ENCODE measurements around the gene PRR7.

Gene PRR7

GRCh38 chr5:177425801-177426565 lies 20.6 kb upstream of the PRR7 start (continued):
- TF ChIP-seq, protein P1, sequence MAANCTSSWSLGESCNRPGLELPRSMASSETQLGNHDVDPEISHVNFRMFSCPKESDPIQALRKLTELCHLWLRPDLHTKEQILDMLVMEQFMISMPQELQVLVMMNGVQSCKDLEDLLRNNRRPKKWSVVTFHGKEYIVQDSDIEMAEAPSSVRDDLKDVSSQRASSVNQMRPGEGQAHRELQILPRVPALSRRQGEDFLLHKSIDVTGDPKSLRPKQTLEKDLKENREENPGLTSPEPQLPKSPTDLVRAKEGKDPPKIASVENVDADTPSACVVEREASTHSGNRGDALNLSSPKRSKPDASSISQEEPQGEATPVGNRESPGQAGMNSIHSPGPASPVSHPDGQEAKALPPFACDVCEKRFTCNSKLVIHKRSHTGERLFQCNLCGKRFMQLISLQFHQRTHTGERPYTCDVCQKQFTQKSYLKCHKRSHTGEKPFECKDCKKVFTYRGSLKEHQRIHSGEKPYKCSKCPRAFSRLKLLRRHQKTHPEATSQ (tag by site-specific recombination; IDR thresholded peaks at IDR 0.05): 0 out of 2 replicates have a peak, but pooled peaks have one; percentile 49
- TF ChIP-seq BCL11B (tag by site-specific recombination; IDR thresholded peaks at IDR 0.05; ENCODE audit: low read depth) (peak; percentile 88), ZNF362 (tag by site-specific recombination; IDR thresholded peaks at IDR 0.05) (no peak), ZEB2 (tag by site-specific recombination; IDR thresholded peaks at IDR 0.05) (peak; percentile 88; the same call in 1 of the 2 replicates), BCL11A (tag by site-specific recombination; IDR thresholded peaks at IDR 0.05; ENCODE audit: low read depth) (0 out of 2 replicates have a peak, but pooled peaks have one; percentile 36), ZNF621 (tag by site-specific recombination; IDR thresholded peaks at IDR 0.05) (no peak), OVOL3 (tag by site-specific recombination; IDR thresholded peaks at IDR 0.05) (no peak), ZNF37A (tag by site-specific recombination; IDR thresholded peaks at IDR 0.05) (no peak), PBX3 (CRISPR knock-in tag; IDR thresholded peaks at IDR 0.05) (peak; percentile 88; the same call in 1 of the 2 replicates), KLF10 (tag by site-specific recombination; IDR thresholded peaks at IDR 0.05) (peak; percentile 99), ZNF391 (tag by site-specific recombination; IDR thresholded peaks at IDR 0.05; ENCODE audit: borderline replicate concordance, low read depth) (no peak)

GRCh38 chr5:177426566-177427210 lies 19.9 kb upstream of the PRR7 start, which contains the start of gene GRK6:
GRK6 (plus strand) TSS chr5:177426676; CDS start chr5:177426846, 170 bp downstream.
- H3K4me1 ChIP-seq (ENCODE audit: control insufficient read depth, insufficient read depth, low read length): no peaks in the 10 kb centered on the region
- CTCF ChIA-PET: interaction anchor here (0.5 to 5.2 kb wide), 9 partner anchors 9 to 242 kb away, joined by 3 to 40 read pairs (median 4); no protein-coding TSS in a partner anchor
- TF ChIP-seq ZNF280C (tag by site-specific recombination; IDR thresholded peaks at IDR 0.05) (no peak), PBX3 (CRISPR knock-in tag; IDR thresholded peaks at IDR 0.05) (no peak), BCL11B (tag by site-specific recombination; IDR thresholded peaks at IDR 0.05; ENCODE audit: low read depth) (0 out of 2 replicates have a peak, but pooled peaks have one; percentile 10), SP3 (tag by site-specific recombination; IDR thresholded peaks at IDR 0.05) (no peak; the same call in 1 of the 2 replicates), IKZF3 (tag by site-specific recombination; IDR thresholded peaks at IDR 0.05) (no peak), YY1 (tag by site-specific recombination; IDR thresholded peaks at IDR 0.05) (no peak), ZNF701 (tag by site-specific recombination; IDR thresholded peaks at IDR 0.05) (no peak), RBAK (tag by site-specific recombination; IDR thresholded peaks at IDR 0.05) (no peak), ZNF692 (tag by site-specific recombination; IDR thresholded peaks at IDR 0.05) (peak; percentile 64), ZBTB1 (tag by site-specific recombination; IDR thresholded peaks at IDR 0.05) (no peak), ZNF76 (tag by site-specific recombination; IDR thresholded peaks at IDR 0.05; ENCODE audit: borderline replicate concordance, low read depth) (no peak)
- TF ChIP-seq, protein P2, sequence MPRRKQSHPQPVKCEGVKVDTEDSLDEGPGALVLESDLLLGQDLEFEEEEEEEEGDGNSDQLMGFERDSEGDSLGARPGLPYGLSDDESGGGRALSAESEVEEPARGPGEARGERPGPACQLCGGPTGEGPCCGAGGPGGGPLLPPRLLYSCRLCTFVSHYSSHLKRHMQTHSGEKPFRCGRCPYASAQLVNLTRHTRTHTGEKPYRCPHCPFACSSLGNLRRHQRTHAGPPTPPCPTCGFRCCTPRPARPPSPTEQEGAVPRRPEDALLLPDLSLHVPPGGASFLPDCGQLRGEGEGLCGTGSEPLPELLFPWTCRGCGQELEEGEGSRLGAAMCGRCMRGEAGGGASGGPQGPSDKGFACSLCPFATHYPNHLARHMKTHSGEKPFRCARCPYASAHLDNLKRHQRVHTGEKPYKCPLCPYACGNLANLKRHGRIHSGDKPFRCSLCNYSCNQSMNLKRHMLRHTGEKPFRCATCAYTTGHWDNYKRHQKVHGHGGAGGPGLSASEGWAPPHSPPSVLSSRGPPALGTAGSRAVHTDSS (tag by site-specific recombination; IDR thresholded peaks at IDR 0.05): peak; percentile 56; the same call in 1 of the 2 replicates

More at GRCh38 chr5:177426566-177427210, 19.9 kb upstream of the PRR7 start, which contains the start of gene GRK6:
- Histone ChIP-seq H3K4me3 (ENCODE audit: low read depth, low read length) (peak within 1 kb of the TSS; percentile 89), H3K27ac (ENCODE audit: extremely low read depth, low read depth, low read length) (peak within 1 kb of the TSS; percentile 98), H3K9me3 (ENCODE audit: control insufficient read depth, insufficient read depth, low read depth, low read length) (no peaks in the 10 kb centered on the region), H3K36me3 (ENCODE audit: control insufficient read depth in 2 of 2, insufficient read depth in 1 of 2, low read length in 2 of 2) (peaks cover 0 to 33% of the 10 kb centered on the region in 2 experiments; a peak in 1 of 3 replicates)
- POLR2A ChIA-PET: interaction anchor here (0.5 to 4.2 kb wide), 32 partner anchors 9 to 972 kb away, joined by 3 to 45 read pairs (median 6); partner anchors contain the start of genes DBN1, LMAN2 and PDLIM7
